Ureter (tissue), 1 donor: Measurements from ENCODE around the gene MRPS22. TPM values are rescaled to one million over a fixed set of nuclear protein-coding genes. Genes with fewer than 3 reads are reported as not detected.
"Not testable (repeated sequence)": the region's sequence is repeated elsewhere in the genome, so short reads cannot be mapped to it uniquely, and the experiment has no call there.

ENCODE experiments used
- DNase-seq: peaks from one replicate; pipeline ENCODE4 v3.0.0-alpha.2; 2020; ENCODE audit warnings: low spot score
- total RNA-seq: library from RNA; stranded (reverse); gene quantifications from one replicate; pipeline ENCODE4 v1.2.4, GENCODE V29; 2023
- donor health status: DM: yes; HTN: yes; CAD: no.

The MRPS22 gene
- total RNA-seq, 1 donor from 2014 or later = 43.9 TPM

DNA sequence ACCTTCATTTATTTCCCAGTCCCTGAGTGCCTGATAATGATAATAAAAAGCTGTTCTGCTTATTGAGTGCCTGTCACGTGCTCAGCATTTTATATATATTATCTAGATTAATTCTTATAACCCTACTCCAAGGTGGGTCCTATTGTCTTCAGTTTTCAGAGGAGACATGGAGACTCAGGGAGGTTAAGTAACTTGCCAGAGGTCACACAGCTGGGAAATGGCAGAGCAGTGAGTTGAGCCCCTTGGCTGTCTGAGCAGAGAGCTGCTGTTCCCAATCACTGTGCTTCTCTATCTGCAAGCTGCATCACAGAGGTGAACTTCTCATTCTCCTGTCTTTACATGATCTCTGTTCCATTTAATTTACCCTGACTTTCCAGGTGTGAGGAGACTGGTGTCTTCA lies 32.3 kb upstream of the MRPS22 start:
- DNase-seq = no peak

DNA sequence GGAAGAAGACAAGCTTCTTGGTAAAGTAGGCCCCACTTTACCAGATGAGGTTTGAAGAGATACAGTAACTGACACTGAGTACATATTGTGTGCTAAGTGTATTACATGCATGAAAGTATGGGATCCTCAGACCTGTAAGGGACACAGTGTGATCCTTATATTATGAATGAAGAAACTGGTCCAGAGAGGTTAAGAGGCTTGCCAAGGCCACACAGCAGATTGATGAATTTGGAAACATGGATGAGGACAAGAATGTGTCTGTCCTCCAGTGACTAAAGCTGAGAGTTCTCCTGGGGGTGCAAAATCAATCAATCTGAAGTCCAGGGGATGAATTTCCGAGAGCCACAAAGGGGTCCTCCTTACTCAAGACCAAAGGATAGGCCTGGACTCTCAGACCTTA lies 31.4 kb upstream of the MRPS22 start:
- no peak for DNase-seq

DNA sequence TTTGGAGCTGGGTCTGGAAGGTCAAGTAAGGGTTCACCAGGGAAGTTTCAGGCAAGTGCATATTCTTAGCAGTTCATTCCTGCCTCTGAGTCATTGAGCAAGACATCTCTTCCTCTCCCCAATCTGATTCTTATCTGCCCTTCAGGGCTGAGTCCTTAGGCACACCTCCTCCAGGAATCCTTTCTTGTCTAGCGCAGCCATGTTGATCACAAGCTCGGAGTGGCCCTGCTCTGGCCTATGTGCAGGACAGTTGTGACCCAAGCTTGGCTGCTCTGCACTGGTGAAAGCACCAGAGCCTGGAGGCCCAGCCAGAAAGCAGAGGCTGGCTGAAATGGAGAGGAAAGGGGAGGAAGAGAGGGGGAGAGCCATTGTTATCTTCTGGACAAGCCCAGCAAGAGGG lies 30.9 kb upstream of the MRPS22 start:
- no peak for DNase-seq

GRCh38 chr3:139313921-139314320 lies 29.9 kb upstream of the MRPS22 start:
- DNase-seq = no peak

DNA sequence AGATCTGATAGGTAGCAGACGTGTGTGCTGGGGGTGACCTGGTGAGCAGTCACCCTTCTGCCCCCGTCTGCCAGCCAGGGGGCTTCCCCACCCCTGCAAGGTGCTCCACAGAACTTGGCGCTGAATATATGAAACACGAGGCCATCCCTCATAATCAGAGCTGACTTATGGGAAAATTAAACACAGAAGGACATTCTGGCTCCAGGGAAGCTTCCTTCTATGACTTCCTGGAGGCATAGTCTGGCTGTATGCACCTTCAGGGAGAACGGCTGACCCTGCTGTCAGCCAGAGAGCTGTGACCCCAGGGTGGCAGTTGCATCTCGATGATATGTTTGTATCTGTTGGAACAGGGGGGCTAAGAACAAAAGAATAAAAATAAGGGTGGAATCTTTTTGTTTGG lies 26.6 kb upstream of the MRPS22 start:
- DNase-seq = no peak

DNA sequence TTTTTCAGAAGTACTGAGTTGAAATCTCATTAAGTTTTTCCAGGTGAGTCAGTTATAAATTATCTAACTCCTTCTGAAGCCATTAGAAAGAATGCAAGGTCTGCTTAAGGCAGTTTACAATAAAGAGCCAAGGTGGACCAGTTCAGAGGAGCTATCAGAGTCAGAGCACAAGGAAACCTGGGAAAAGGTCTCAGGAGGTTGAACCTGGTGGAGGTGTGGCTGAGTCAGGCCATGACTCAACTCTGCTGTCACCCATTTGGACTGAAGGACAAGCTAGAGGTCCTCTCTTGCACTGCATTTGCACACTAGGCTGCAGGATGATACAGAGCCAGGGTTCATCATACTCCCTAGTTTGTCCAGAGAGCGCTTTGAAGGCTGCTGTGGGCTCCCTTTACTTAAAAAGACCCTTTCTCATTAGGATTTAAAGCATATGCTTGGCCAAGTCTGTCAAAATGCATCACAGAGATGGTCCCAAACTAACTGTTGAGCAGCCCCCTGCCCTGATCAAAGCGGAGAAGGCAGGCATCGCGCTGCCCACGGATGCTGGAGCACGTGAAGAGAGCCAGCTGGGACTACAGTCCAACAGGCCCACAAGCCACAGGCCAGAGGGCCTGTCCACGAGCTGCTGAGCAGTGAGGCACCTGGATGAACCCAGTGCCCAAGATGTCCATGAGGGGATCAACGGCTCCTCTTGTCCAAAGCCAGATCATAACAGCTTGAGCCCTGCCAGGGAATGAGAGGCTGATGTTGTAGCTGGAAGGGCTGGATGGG lies 26.0 kb upstream of the MRPS22 start:
- DNase-seq = no peak

- no peak for DNase-seq
These were observed 25.4 kb upstream of the MRPS22 start for GRCh38 chr3:139318431-139318816.

- no peak for DNase-seq
These were observed 25.0 kb upstream of the MRPS22 start for GRCh38 chr3:139318826-139319225.

DNA sequence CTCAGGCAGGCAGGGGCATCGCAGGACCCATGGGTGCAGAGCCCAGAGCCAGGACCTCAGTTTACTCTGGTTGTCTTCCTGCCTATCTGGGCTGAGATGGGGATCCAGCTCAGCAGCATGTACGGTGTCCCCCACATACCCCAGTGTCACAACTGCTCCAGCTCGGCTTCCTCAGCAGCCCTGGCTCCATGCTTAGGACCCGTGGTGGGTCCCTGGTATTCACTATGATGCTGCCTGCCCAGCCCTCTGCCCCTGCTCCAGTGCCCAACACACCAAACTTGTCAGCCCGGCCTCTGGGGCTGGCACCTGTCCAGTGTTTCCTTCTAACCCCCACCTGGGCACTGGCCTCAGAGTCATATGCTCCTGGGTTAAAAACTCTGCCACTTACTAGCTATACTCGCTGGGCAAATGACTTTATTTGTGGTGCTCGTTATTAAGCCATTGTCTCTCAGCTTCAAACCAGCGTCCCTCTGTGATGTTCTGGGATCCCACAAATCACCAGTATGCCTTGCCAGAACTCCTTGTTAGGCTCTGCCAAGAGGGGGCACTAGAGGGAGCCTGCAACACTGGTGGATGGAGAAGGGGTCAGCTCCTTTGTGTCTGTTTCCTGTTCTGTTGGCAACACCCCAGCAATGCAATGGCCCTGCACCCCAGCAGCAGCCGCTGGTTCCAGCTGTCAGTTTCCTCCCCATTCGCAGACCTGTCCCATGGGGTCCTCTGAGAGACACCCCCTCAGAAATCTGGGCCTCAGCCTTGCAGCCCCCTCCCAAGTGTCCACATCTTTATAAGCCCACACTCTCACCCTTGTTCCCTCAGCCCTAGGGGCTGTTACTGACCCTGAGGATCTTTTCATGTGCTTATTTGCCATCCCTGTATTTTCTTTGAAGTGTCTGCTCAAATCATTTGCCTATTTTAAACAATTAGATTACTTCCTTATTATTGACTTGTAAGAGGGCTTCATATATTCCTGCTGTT lies 24.1 kb upstream of the MRPS22 start:
- no peak for DNase-seq

DNA sequence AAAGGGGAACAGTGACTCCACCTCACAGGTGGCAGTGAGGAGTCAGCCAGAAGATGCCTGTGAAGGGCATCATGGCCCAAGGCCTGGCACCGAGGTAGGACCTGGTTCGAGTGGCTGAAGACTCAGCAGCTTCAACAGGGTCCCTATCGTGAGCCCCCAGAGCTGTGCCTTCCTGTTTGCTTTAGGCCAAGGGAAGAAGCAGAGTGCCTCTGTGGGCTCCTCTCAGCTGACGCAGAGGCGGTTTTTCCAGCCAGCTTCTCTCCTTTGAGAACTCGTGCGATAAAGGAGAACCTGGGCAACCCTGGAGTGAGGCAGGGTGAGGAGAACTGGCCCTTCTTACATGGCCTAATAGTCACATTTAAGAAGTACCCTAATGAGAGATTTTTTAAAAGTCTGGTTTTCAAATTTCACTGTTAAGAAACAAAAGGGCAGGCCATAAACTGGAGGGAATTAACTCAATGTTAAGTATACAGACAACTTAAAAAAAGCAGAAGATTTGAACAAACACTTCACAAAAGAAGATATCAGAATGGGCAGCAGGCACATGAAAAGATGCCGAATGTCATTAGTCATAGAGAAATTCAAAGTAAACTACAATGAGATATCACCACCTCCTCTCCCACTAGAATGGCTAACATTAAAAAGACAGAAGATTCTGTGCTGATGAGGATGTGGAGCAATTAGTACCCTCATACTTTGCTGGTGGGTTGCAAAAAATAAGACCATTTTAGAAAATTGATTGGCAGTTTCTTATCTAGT lies 23.1 kb upstream of the MRPS22 start:
- no peak for DNase-seq

DNA sequence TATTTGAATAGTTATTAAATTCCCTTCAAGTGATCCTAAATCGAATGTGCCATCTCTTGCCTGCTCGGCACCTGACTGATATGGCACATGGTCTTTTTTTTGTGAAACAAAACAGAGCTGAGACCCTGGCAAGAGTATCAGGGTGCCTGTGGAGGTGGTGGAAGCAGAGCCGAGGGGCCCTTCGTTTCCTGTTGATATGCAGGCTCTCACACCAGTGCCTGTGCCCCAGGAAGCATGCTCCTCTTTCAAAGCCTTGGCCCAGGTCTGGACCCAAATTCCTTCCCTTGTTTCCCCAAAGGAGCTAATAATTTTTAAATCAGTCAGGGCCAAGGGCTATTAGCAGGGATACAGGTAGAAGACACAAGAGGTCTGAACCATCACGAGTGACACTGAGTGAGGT lies 21.5 kb upstream of the MRPS22 start:
- DNase-seq = no peak

DNA sequence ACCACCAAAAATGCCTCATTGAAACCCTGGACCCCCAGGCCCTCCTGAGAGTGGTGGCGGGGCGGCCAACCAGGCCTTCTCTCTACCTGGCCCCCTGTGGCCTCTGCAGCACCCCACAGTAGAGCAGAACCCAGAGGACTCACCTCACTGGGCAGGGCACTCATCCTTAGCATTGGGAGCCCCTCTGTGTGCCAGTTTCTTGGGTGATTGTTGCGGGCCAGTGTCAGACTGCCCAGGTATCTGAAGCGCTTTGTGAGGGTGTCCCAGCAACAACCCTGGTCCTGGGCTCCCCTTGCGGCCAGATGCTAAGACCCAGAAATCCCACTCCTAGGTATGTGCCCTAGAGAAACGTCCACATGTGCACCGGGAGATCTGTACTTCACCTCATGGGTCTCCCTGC lies 20.7 kb upstream of the MRPS22 start:
- DNase-seq = no peak

GRCh38 chr3:139324456-139324855 lies 19.4 kb upstream of the MRPS22 start:
- no peak for DNase-seq

DNA sequence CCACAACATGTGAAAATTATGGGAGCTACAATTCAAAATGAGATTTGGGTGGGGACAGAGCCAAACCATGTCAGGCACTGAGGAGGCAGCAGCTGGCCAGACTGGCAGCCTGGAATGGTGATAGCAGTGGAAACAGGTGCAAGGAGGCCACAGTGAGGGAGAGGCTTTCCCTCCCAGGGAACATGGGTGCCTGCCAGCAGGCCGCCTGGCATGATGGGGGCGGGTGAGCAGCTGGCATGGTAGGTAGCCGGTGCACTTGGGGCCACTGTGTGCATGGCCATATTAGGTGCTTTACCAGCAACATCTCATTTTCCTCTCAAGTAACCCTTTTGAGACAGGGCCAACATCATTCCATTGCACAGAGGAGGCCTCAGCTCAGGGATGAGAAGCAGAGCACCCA lies 18.3 kb upstream of the MRPS22 start:
- DNase-seq = no peak

GRCh38 chr3:139326131-139326530 lies 17.7 kb upstream of the MRPS22 start:
- DNase-seq = no peak

GRCh38 chr3:139326707-139327106 lies 17.1 kb upstream of the MRPS22 start:
- no peak for DNase-seq

DNA sequence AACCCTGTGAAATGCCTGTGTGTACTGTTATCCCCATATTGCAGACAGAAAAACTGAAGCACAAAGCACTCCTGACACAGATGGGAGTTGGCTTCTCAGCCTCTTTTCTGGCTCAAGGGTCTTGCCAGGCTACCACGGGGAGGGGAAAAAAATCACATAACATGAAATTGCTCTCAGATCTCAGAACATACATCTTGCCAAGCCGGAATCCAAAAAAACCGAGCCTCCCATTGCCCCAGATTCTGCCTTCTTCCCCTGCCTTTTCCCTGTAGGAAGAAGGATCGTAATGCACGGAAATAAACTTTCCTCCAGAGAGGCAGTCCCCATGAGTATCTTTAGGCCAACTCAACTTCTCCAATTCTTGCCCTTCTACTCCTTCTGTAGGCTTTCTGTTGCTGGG lies 16.6 kb upstream of the MRPS22 start:
- DNase-seq = no peak

GRCh38 chr3:139327861-139328260 lies 16.0 kb upstream of the MRPS22 start:
- DNase-seq = no peak

DNA sequence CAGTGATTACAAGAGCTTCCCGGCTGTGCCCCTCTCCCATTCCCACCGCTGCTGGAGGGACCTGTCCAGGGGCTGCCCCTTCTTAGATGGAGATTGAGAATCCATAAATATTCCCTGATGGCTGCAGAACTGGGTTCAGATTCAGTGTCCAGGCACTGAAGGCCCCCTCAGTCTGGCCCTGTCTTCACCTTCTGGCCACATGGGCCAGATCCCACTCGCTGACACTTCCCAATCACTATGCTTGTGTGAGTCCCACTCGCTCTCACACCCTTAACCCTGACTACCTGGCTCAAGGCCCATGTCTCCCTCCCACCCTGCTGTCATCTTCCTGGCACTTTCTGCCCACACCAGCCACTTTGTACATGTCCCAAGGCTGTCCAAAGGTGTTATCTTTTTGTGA lies 15.5 kb upstream of the MRPS22 start:
- no peak for DNase-seq

GRCh38 chr3:139329364-139329850 lies 14.4 kb upstream of the MRPS22 start:
- peak; percentile 89 for DNase-seq

DNA sequence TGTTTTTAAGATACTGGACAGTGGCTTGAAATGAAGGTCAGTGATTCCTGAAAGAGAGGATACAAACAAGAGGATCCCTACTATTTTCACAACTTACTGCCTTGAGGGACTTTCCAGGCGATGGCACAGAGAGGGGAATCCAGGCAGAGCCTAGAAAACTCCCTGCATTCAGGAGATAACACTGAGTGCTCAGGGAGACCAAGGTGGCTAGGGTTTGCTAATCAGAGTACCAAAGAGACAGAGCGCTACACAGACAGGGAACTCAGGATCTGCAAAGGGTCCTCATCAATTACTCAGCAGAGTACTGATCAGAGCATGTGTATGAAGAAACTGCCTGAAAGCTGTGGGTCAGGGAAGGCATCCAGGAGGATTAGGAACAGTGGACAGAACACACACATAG lies 11.7 kb upstream of the MRPS22 start:
- no peak for DNase-seq

- DNase-seq = not testable (repeated sequence)
These were observed 9.1 kb upstream of the MRPS22 start for GRCh38 chr3:139334675-139335074.
